ENCODE measurements around the gene MBOAT1. TPM values are rescaled to one million over a fixed set of nuclear protein-coding genes. Genes with fewer than 3 reads are reported as not detected.

MBOAT1 gene, protein sequence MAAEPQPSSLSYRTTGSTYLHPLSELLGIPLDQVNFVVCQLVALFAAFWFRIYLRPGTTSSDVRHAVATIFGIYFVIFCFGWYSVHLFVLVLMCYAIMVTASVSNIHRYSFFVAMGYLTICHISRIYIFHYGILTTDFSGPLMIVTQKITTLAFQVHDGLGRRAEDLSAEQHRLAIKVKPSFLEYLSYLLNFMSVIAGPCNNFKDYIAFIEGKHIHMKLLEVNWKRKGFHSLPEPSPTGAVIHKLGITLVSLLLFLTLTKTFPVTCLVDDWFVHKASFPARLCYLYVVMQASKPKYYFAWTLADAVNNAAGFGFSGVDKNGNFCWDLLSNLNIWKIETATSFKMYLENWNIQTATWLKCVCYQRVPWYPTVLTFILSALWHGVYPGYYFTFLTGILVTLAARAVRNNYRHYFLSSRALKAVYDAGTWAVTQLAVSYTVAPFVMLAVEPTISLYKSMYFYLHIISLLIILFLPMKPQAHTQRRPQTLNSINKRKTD
- total RNA-seq, result 10 to 100 TPM; 11.2 to 30.2 (median 13.4) TPM
- 10 to 100 TPM in 1 of 2 donors, 1 to 10 TPM in 1; 8.5 to 11.0 TPM for polyA plus RNA-seq
- long read RNA-seq, donor 1, partial matches to known transcripts, result 3 of 11 reads
- long read RNA-seq, donor 1, other reads (novel, unspliced or antisense), result 5 of 11 reads
- long read RNA-seq, donor 2, partial matches to known transcripts, result 0 of 2 reads
- long read RNA-seq, donor 2, other reads (novel, unspliced or antisense), result 0 of 2 reads
- long read RNA-seq, donor 3, partial matches to known transcripts, result 2 of 6 reads
- long read RNA-seq, donor 3, other reads (novel, unspliced or antisense), result 0 of 6 reads

DNA sequence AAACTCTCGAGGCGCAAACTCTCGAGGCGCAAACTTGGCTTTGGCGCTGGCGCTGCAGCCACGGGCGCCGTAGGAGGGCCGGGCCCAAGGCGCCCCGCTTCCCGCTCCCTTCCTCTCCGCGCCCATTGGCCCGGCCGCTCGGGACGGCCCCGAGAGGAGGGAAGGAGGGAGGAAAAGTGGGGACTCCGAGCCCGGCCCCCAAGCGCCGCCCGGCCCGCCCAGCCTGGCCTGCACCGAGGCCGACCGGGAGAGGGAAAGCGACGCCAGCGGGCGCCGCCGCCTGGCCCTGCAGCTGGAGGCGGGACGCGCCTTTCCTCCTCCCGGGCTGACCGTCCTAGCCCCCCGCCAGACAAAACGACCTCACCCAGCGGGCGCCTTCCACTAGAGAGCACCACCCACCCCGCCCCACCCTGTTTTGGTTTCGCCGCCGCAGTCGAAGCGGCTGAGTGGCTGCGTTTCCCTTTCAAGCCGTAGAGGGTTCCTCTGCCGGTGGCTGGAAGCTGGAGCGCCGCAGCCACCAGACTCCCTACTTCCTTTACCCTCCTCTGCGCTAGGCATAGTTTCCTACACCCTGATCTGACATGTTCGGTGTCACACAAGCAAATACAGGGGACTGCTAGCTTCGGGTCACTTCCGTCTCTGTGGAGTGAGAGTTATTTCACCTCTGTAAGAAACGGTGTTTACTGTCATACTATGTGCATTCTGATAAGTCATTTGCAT lies at the start of gene MBOAT1:
Gene MBOAT1 (minus strand): TSS at position 78 of the 720 bp plus-strand sequence. CDS start 235 bp downstream, outside the sequence.
- H3K27ac ChIP-seq, result peak within 1 kb of the TSS; percentile 82 to 89
- peak; percentile 89 to 94 (median 91) for DNase-seq
- no peaks in the 10 kb centered on the region for H3K36me3 ChIP-seq
- H3K9me3 ChIP-seq, result no peaks in the 10 kb centered on the region
- H3K4me3 ChIP-seq, result peak within 1 kb of the TSS; percentile 94
- peaks cover 9% of the 10 kb centered on the region for H3K4me1 ChIP-seq (ENCODE audit: insufficient read depth)
- peak; percentile 64 for TF ChIP-seq POLR2A (IDR thresholded peaks at IDR 0.05)
- TF ChIP-seq EP300 (IDR thresholded peaks at IDR 0.05), result no peak
- TF ChIP-seq, protein P1, sequence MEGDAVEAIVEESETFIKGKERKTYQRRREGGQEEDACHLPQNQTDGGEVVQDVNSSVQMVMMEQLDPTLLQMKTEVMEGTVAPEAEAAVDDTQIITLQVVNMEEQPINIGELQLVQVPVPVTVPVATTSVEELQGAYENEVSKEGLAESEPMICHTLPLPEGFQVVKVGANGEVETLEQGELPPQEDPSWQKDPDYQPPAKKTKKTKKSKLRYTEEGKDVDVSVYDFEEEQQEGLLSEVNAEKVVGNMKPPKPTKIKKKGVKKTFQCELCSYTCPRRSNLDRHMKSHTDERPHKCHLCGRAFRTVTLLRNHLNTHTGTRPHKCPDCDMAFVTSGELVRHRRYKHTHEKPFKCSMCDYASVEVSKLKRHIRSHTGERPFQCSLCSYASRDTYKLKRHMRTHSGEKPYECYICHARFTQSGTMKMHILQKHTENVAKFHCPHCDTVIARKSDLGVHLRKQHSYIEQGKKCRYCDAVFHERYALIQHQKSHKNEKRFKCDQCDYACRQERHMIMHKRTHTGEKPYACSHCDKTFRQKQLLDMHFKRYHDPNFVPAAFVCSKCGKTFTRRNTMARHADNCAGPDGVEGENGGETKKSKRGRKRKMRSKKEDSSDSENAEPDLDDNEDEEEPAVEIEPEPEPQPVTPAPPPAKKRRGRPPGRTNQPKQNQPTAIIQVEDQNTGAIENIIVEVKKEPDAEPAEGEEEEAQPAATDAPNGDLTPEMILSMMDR (IDR thresholded peaks at IDR 0.05), result no peak
- H3K27me3 ChIP-seq, result no peaks in the 10 kb centered on the region
- intact Hi-C loops (cut with DNase I), result loop anchor here in 3 of 4 donors (5.0 to 10.0 kb wide), 2 partner anchors 85 to 88 kb away; no protein-coding TSS in a partner anchor
- 0 to 1% (median 1%) methylated on average over 44 to 58 of the region's 60 CpGs for WGBS, 3 donors

DNA sequence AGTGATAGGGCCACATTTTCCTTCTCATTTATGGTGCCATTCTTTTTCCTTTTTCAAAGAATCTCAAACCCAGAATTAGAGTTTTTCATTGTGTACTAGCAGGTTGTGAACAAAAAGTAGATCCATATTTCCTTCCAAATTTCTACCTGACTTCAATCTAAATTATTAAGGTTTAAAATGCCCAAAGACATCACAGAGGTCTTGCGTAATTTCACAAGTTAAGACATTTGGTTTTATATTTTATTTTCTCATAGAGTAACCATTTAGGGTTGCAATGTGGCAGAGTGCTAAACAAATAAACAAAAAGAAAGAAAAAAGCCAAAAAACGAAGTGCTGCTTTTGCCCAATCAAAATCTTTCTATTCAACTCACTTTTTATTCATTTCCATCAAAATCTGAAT lies 49.4 kb upstream of the MBOAT1 start:
- intact Hi-C loops (cut with DNase I), result no loop called here
- 82 to 85% (median 84%) methylated on average over 2 of the region's 2 CpGs for WGBS, 3 donors
- Histone ChIP-seq H3K4me1 (ENCODE audit: insufficient read depth) (no peaks in the 10 kb centered on the region), H3K27me3 (no peaks in the 10 kb centered on the region), H3K9me3 (no peaks in the 10 kb centered on the region), H3K27ac (no peak overlapping the region), H3K4me3 (no peak overlapping the region), H3K36me3 (no peaks in the 10 kb centered on the region)
- no peak for TF ChIP-seq EP300 (IDR thresholded peaks at IDR 0.05)
- TF ChIP-seq, protein P1 (IDR thresholded peaks at IDR 0.05), result no peak
- no peak for TF ChIP-seq POLR2A (IDR thresholded peaks at IDR 0.05)
- DNase-seq, result no peak

DNA sequence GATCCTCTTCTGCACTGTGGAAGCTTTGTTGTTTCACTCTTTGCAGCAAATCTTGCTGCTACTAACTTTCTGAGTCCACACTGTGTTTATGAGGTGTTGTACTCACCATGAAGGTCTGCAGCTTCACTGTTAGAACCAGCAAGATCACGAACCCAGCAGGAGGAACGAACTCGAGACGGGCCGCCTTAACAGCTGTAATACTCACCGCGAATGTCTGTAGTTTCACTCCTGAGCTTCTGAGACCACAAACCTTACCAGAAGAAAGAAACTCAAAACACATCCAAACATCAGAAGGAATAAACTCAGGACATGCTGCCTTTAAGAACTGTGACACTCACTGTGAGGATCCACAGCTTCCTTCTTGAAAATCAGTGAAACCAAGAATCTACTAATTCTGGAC lies 48.1 kb upstream of the MBOAT1 start:
- 92 to 97% (median 94%) methylated on average over 7 of the region's 7 CpGs for WGBS, 3 donors
- no peak for DNase-seq
- TF ChIP-seq EP300 (IDR thresholded peaks at IDR 0.05), result no peak
- TF ChIP-seq POLR2A (IDR thresholded peaks at IDR 0.05), result no peak
- TF ChIP-seq, protein P1 (IDR thresholded peaks at IDR 0.05), result no peak
- intact Hi-C loops (cut with DNase I), result no loop called here
- Histone ChIP-seq H3K4me3 (no peak overlapping the region), H3K27me3 (no peaks in the 10 kb centered on the region), H3K27ac (no peak overlapping the region), H3K36me3 (no peaks in the 10 kb centered on the region), H3K4me1 (ENCODE audit: insufficient read depth) (no peaks in the 10 kb centered on the region), H3K9me3 (no peaks in the 10 kb centered on the region)
